ENCODE data around the gene RAB5IF. TPM values are rescaled to one million over a fixed set of nuclear protein-coding genes. Genes with fewer than 3 reads are reported as not detected.

The RAB5IF gene
- total and polyA plus RNA-seq, 2 of the 13 experiments (the other 11 are each of a cell fraction or from before 2014, with no cell fraction given) = 261 to 305 TPM

DNA sequence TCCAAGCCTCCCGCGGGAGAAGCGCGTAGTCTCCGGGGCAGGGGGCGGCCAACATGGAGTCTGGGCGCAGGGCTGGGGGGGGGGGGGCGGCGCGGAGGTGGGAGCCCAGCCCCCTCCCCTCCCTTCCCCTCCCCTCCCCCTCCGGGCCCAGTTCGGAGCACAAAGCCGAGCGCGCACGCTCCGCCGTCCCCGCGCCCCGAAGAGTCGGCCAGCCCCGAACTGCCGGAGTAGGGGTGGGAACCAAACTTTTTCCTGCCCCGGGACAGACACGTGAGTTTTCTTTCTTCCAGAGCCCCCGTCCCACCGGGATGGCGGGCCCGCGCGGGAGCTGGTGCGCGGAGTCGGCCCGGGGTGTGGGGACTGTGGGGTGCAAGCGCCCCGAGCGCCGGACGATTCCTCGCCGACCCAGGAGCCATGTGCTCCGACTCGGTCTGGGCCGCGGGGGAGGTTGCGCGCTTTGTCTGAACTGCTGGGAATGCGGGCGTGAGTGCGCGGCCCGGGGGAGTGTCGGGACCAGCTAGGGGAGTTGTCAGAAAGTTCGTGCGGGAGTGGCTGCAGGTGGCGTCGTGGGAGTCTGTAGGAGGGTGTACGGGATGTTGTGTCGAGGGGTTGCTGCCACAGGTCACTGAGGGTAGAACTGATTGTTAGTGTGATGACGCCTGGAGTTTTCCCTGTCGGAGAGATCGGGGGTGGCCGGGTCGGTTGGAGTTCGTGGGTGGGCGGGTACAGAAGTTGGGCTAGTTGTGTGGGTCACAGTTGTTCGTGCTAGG, 31.0 kb upstream of the RAB5IF start:
- intact Hi-C loops (cut with micrococcal nuclease; ENCODE audit: unreplicated experiment) (loop anchor here (1.0 to 10.0 kb wide), 2 partner anchors 18 to 110 kb away; no protein-coding TSS in a partner anchor), in situ Hi-C loops (cut with HindIII; ENCODE audit: extremely low pct_ligation_motif_present, low pct_unique_long_range_greater_than_20kb) (no loop called here)
- Histone ChIP-seq H3K9me3 (ENCODE audit: low read length) (no peaks in the 10 kb centered on the region), H3K4me1 (ENCODE audit: insufficient read depth, low read length) (peaks cover 46% of the 10 kb centered on the region), H2AFZ (ENCODE audit: low read length) (no peak overlapping the region), H3K27ac (ENCODE audit: extremely low read length, insufficient read depth, low read length) (peak overlapping the region; percentile 89), H3K79me2 (ENCODE audit: insufficient read depth, low read length) (peaks cover 50% of the 10 kb centered on the region), H3K4me2 (ENCODE audit: low read depth, low read length) (peak overlapping the region; percentile 90), H3K27me3 (ENCODE audit: control insufficient read depth in 1 of 2, insufficient read depth in 2 of 2, low read length in 2 of 2) (no peaks in the 10 kb centered on the region; a peak in 1 of 5 replicates), H3K4me3 (replicated peaks in 1 of 3; ENCODE audit: insufficient read depth in 1 of 3, low read depth in 2 of 3, low read length in 3 of 3) (peak overlapping the region; percentile 81 to 86 (median 86)), H4K20me1 (ENCODE audit: insufficient read depth, low read length) (peaks cover 30% of the 10 kb centered on the region), H3K36me3 (replicated peaks in 1 of 2; ENCODE audit: control insufficient read depth in 1 of 2, insufficient read depth in 2 of 2, low read length in 2 of 2) (peaks cover 10 to 12% of the 10 kb centered on the region in 2 experiments), H3K9ac (ENCODE audit: insufficient read depth, low read depth, low read length) (peak overlapping the region; percentile 92)
- DNase-seq (ENCODE audit: low spot score) = peak; percentile 73
- CTCF ChIA-PET (ENCODE audit: low intra/inter-chr PET ratio, low total read pairs) = interaction anchor here (1.1 to 1.7 kb wide), 3 partner anchors 18 to 31 kb away, joined by 3 to 10 read pairs (median 4); partner anchors contain the start of gene RAB5IF
- BruUV-seq (replicated peaks) = no TSS peak
- POLR2A ChIA-PET = interaction anchor here (0.7 to 9.0 kb wide), 15 partner anchors 10 to 832 kb away, joined by 3 to 167 read pairs (median 4); partner anchors contain the start of genes DSN1, RAB5IF, RBM39 and SCAND1
- ATAC-seq = peak; percentile 56
- WGBS (ENCODE audit: low lambda C conversion rate) = 2% methylated on average over 51 of the region's 69 CpGs
- FAIRE-seq = no peak
- TF ChIP-seq ZNF367 (CRISPR knock-in tag; IDR thresholded peaks at IDR 0.05; ENCODE audit: borderline replicate concordance) (no peak), SP5 (CRISPR knock-in tag; IDR thresholded peaks at IDR 0.05; ENCODE audit: borderline replicate concordance, low read depth) (no peak), ZNF609 (CRISPR knock-in tag; IDR thresholded peaks at IDR 0.05; ENCODE audit: borderline replicate concordance) (peak; percentile 30; the same call in 1 of the 2 replicates), CREB3 (CRISPR knock-in tag; IDR thresholded peaks at IDR 0.05) (no peak; the same call in 1 of the 2 replicates), RXRB (CRISPR knock-in tag; IDR thresholded peaks at IDR 0.05; ENCODE audit: borderline replicate concordance) (peak; percentile 39; the same call in 1 of the 2 replicates), HOXA7 (CRISPR knock-in tag; IDR thresholded peaks at IDR 0.05) (0 out of 2 replicates have a peak, but pooled peaks have one; percentile 85)
- TF ChIP-seq, protein P1, sequence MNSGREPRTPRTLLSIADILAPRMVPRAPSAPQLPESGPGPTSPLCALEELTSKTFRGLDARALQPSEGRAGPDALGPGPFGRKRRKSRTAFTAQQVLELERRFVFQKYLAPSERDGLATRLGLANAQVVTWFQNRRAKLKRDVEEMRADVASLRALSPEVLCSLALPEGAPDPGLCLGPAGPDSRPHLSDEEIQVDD (CRISPR knock-in tag; IDR thresholded peaks at IDR 0.05; ENCODE audit: borderline replicate concordance) = 0 out of 2 replicates have a peak, but pooled peaks have one; percentile 39
- TF ChIP-seq, protein P2, sequence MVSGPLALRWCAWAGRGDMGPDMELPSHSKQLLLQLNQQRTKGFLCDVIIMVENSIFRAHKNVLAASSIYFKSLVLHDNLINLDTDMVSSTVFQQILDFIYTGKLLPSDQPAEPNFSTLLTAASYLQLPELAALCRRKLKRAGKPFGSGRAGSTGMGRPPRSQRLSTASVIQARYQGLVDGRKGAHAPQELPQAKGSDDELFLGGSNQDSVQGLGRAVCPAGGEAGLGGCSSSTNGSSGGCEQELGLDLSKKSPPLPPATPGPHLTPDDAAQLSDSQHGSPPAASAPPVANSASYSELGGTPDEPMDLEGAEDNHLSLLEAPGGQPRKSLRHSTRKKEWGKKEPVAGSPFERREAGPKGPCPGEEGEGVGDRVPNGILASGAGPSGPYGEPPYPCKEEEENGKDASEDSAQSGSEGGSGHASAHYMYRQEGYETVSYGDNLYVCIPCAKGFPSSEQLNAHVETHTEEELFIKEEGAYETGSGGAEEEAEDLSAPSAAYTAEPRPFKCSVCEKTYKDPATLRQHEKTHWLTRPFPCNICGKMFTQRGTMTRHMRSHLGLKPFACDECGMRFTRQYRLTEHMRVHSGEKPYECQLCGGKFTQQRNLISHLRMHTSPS (CRISPR knock-in tag; IDR thresholded peaks at IDR 0.05; ENCODE audit: low read depth) = 0 out of 2 replicates have a peak, but pooled peaks have one; percentile 51
- TF ChIP-seq, protein P3, sequence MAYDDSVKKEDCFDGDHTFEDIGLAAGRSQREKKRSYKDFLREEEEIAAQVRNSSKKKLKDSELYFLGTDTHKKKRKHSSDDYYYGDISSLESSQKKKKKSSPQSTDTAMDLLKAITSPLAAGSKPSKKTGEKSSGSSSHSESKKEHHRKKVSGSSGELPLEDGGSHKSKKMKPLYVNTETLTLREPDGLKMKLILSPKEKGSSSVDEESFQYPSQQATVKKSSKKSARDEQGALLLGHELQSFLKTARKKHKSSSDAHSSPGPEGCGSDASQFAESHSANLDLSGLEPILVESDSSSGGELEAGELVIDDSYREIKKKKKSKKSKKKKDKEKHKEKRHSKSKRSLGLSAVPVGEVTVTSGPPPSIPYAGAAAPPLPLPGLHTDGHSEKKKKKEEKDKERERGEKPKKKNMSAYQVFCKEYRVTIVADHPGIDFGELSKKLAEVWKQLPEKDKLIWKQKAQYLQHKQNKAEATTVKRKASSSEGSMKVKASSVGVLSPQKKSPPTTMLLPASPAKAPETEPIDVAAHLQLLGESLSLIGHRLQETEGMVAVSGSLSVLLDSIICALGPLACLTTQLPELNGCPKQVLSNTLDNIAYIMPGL (CRISPR knock-in tag; IDR thresholded peaks at IDR 0.05; ENCODE audit: borderline replicate concordance in 1 of 2, low read depth in 1 of 2) = peak; percentile 87 to 88

Measured in HepG2 (cell line).